Measurements from ENCODE around the gene POU5F2. TPM values are rescaled to one million over a fixed set of nuclear protein-coding genes. Genes with fewer than 3 reads are reported as not detected.
A peak's percentile ranks its signal among the peaks of the same experiment; 100 is the strongest.

Gene POU5F2
- 0.02 TPM in 1 of 2 replicates, not detected in the other for total RNA-seq (2014; rRNA removed; shearing (Covaris generic))

GRCh38 chr5:93741136-93741811, at the start of gene POU5F2:
Gene POU5F2 (minus strand): TSS chr5:93741600. CDS start chr5:93741563, 37 bp downstream.
- no peak for DNase-seq (ENCODE audit: low read depth)

GRCh38 chr5:93790401-93790800, 49.0 kb upstream of the POU5F2 start:
- DNase-seq (ENCODE audit: low read depth), result no peak

- DNase-seq (ENCODE audit: low read depth), result peak; percentile 79
These were observed 48.0 kb upstream of the POU5F2 start for GRCh38 chr5:93789173-93790067.

GRCh38 chr5:93787598-93787997, 46.2 kb upstream of the POU5F2 start:
- DNase-seq (ENCODE audit: low read depth), result no peak

GRCh38 chr5:93785475-93785874, 44.1 kb upstream of the POU5F2 start:
- DNase-seq (ENCODE audit: low read depth), result no peak

- no peak for DNase-seq (ENCODE audit: low read depth)
These were observed 41.6 kb upstream of the POU5F2 start for GRCh38 chr5:93782978-93783377.

GRCh38 chr5:93777620-93778019, 36.2 kb upstream of the POU5F2 start:
- no peak for DNase-seq (ENCODE audit: low read depth)

GRCh38 chr5:93756372-93756771, 15.0 kb upstream of the POU5F2 start:
- DNase-seq (ENCODE audit: low read depth), result no peak

GRCh38 chr5:93755716-93756115, 14.3 kb upstream of the POU5F2 start:
- no peak for DNase-seq (ENCODE audit: low read depth)

- no peak for DNase-seq (ENCODE audit: low read depth)
These were observed 7.5 kb upstream of the POU5F2 start for GRCh38 chr5:93748875-93749397.

GRCh38 chr5:93746406-93747056, 5.1 kb upstream of the POU5F2 start:
- peak; percentile 47 for DNase-seq (ENCODE audit: low read depth)

- DNase-seq (ENCODE audit: low read depth), result no peak
These were observed 5.1 kb downstream of the POU5F2 start for GRCh38 chr5:93736284-93736683.

- DNase-seq (ENCODE audit: low read depth), result no peak
These were observed 6.0 kb downstream of the POU5F2 start for GRCh38 chr5:93735378-93735777.

- DNase-seq (ENCODE audit: low read depth), result no peak
These were observed 9.4 kb downstream of the POU5F2 start for GRCh38 chr5:93731987-93732386.

- no peak for DNase-seq (ENCODE audit: low read depth)
These were observed 14.8 kb downstream of the POU5F2 start for GRCh38 chr5:93726595-93726994.

- DNase-seq (ENCODE audit: low read depth), result no peak
These were observed 16.6 kb downstream of the POU5F2 start for GRCh38 chr5:93724791-93725190.

- no peak for DNase-seq (ENCODE audit: low read depth)
These were observed 17.7 kb downstream of the POU5F2 start for GRCh38 chr5:93723681-93724080.

- DNase-seq (ENCODE audit: low read depth), result peak; percentile 26
These were observed 18.4 kb downstream of the POU5F2 start for GRCh38 chr5:93723005-93723404.

GRCh38 chr5:93722588-93722987, 18.8 kb downstream of the POU5F2 start:
- no peak for DNase-seq (ENCODE audit: low read depth)

- no peak for DNase-seq (ENCODE audit: low read depth)
These were observed 19.9 kb downstream of the POU5F2 start for GRCh38 chr5:93721511-93721910.

GRCh38 chr5:93721071-93721470, 20.3 kb downstream of the POU5F2 start:
- no peak for DNase-seq (ENCODE audit: low read depth)

- DNase-seq (ENCODE audit: low read depth), result peak; percentile 75
These were observed 24.2 kb downstream of the POU5F2 start for GRCh38 chr5:93717162-93717561.

Data from M059J (cell line).